ENCODE results near the gene WDR86.

Gene WDR86

GRCh38 chr7:151428378-151429236, 18.8 kb upstream of the WDR86 start:
- no peak for FAIRE-seq
- no peak for DNase-seq (ENCODE audit: insufficient read length, low spot score)
- TF ChIP-seq POLR2A (IDR thresholded peaks at IDR 0.05; ENCODE audit: low read depth, low read length), result no peak

GRCh38 chr7:151427705-151428377, 18.0 kb upstream of the WDR86 start:
- FAIRE-seq (no peak), DNase-seq (ENCODE audit: insufficient read length, low spot score) (no peak)
- no peak for TF ChIP-seq POLR2A (IDR thresholded peaks at IDR 0.05; ENCODE audit: low read depth, low read length)

- TF ChIP-seq POLR2A (IDR thresholded peaks at IDR 0.05; ENCODE audit: low read depth, low read length), result no peak
- FAIRE-seq (no peak), DNase-seq (ENCODE audit: insufficient read length, low spot score) (no peak)
These were observed 17.3 kb upstream of the WDR86 start for GRCh38 chr7:151426904-151427704.

GRCh38 chr7:151426441-151426903, 16.6 kb upstream of the WDR86 start:
- DNase-seq (ENCODE audit: insufficient read length, low spot score) (peak; percentile 72), FAIRE-seq (peak; percentile 77)
- no peak for TF ChIP-seq POLR2A (IDR thresholded peaks at IDR 0.05; ENCODE audit: low read depth, low read length)

GRCh38 chr7:151425670-151426440, 16.0 kb upstream of the WDR86 start:
- TF ChIP-seq POLR2A (IDR thresholded peaks at IDR 0.05; ENCODE audit: low read depth, low read length), result no peak
- FAIRE-seq (no peak), DNase-seq (ENCODE audit: insufficient read length, low spot score) (no peak)

- FAIRE-seq, result no peak
These were observed 15.0 kb upstream of the WDR86 start for GRCh38 chr7:151424799-151425198.

GRCh38 chr7:151423936-151424335, 14.1 kb upstream of the WDR86 start:
- FAIRE-seq (no peak), DNase-seq (ENCODE audit: insufficient read length, low spot score) (no peak)
- TF ChIP-seq POLR2A (IDR thresholded peaks at IDR 0.05; ENCODE audit: low read depth, low read length), result no peak

More at GRCh38 chr7:151424799-151425198, 15.0 kb upstream of the WDR86 start:
- DNase-seq (ENCODE audit: insufficient read length, low spot score), result no peak
- TF ChIP-seq POLR2A (IDR thresholded peaks at IDR 0.05; ENCODE audit: low read depth, low read length), result no peak

GRCh38 chr7:151423226-151423625, 13.4 kb upstream of the WDR86 start:
- DNase-seq (ENCODE audit: insufficient read length, low spot score) (no peak), FAIRE-seq (no peak)
- no peak for TF ChIP-seq POLR2A (IDR thresholded peaks at IDR 0.05; ENCODE audit: low read depth, low read length)

- DNase-seq (ENCODE audit: insufficient read length, low spot score), result no peak
- no peak for FAIRE-seq
- TF ChIP-seq POLR2A (IDR thresholded peaks at IDR 0.05; ENCODE audit: low read depth, low read length), result no peak
These were observed 12.4 kb upstream of the WDR86 start for GRCh38 chr7:151422212-151422611.

- DNase-seq (ENCODE audit: insufficient read length, low spot score) (no peak), FAIRE-seq (no peak)
- TF ChIP-seq POLR2A (IDR thresholded peaks at IDR 0.05; ENCODE audit: low read depth, low read length), result no peak
These were observed 10.3 kb upstream of the WDR86 start for GRCh38 chr7:151420144-151420543.

- DNase-seq (ENCODE audit: insufficient read length, low spot score), result no peak
These were observed 7.1 kb upstream of the WDR86 start for GRCh38 chr7:151416941-151417315.

GRCh38 chr7:151416112-151416940, 6.5 kb upstream of the WDR86 start:
- DNase-seq (ENCODE audit: insufficient read length, low spot score), result no peak
- FAIRE-seq, result no peak

More at GRCh38 chr7:151416941-151417315, 7.1 kb upstream of the WDR86 start:
- TF ChIP-seq POLR2A (IDR thresholded peaks at IDR 0.05; ENCODE audit: low read depth, low read length), result no peak
- no peak for FAIRE-seq

More at GRCh38 chr7:151416112-151416940, 6.5 kb upstream of the WDR86 start:
- TF ChIP-seq POLR2A (IDR thresholded peaks at IDR 0.05; ENCODE audit: low read depth, low read length), result no peak

Data from H54 (cell line).